Activated CD8-positive, alpha-beta memory T cell treated with anti-CD3 and anti-CD28 coated beads, Interleukin-2, amount 50 U/mL, for 24 hours (primary cell): ENCODE data around the gene TCL1A.
"Not testable (repeated sequence)": the region's sequence is repeated elsewhere in the genome, so short reads cannot be mapped to it uniquely, and the experiment has no call there.

Experiments
- DNase-seq: peaks from one replicate; pipeline ENCODE4 v3.0.0-alpha.2; 2020; ENCODE audit errors: extremely low read depth

The TCL1A gene

GRCh38 chr14:95677179-95677835 is 36.6 kb downstream of the TCL1A start:
- no peak for DNase-seq

- DNase-seq: no peak
Observed at GRCh38 chr14:95675486-95675885, 38.4 kb downstream of the TCL1A start.

GRCh38 chr14:95674613-95675012 is 39.3 kb downstream of the TCL1A start:
- no peak for DNase-seq

GRCh38 chr14:95668235-95668772 is 45.6 kb downstream of the TCL1A start:
- no peak for DNase-seq

- no peak for DNase-seq
Observed at GRCh38 chr14:95667249-95667693, 46.7 kb downstream of the TCL1A start.

DNA sequence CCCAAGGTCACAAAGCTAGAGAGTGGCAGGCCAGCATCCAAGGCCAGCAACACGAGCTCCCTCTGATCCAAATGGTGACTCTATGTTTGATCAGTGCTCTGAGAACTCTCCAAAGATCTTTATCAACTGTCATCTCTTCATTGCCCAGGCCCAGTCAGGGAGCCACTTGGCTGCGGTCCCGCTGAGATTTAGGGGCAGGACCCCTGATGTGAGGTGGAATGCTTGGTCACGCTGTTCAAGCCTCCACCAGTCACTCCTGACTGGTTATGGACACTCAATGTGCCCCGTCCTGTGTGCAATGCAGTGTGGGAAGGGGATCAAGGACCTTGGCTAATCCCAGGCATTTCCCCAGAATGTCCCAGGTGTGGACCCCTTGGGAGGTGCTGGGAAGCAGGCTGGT is 47.5 kb downstream of the TCL1A start:
- no peak for DNase-seq

DNA sequence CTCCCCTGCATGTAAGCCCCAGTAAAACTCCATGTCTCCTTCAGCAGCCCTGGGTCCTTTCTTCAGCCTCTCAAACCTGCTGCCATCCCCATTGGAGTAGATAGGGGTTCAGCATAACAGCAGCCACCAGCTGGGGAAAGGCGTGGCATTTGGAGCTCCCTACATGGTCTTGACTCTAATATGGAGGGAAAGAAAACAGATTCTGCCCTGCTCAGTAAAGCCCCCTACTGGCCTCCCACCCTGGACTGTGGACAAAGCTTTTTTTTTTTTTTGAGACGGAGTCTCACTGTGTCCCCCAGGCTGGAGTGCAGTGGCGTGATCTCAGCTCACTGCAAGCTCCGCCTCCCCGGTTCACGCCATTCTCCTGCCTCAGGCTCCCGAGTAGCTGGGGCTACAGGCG is 48.4 kb downstream of the TCL1A start:
- DNase-seq: not testable (repeated sequence)

- no peak for DNase-seq
Observed at GRCh38 chr14:95664546-95664945, 49.4 kb downstream of the TCL1A start.

GRCh38 chr14:95664066-95664465 is 49.9 kb downstream of the TCL1A start:
- no peak for DNase-seq

DNA sequence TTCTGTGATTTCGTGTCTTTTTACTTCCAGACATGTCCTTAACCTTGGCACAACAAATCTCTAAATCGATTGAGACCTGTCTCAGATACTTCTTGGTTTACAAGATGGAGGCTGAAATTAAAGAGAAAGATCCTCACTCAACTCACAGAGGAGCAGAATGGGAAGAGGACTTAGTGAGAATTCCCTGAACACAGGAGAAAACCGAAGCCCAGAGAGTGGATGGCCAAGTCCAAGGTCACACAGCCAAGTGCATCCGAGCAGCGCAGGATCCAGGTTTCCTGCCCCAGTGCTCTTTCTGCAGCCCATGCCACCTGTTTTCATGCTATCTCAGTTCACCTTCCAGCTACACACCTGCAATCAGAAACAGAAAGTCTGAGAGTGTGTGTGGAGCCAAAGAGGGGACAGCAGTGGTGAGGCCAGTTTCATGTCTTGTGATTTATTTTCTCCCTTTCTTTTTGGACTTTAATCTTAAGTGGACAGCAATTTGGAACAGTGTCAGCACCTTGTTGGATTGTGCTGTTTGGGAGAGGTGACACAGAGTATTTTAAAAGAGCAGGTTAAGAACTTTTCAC is 50.6 kb downstream of the TCL1A start:
- no peak for DNase-seq

DNA sequence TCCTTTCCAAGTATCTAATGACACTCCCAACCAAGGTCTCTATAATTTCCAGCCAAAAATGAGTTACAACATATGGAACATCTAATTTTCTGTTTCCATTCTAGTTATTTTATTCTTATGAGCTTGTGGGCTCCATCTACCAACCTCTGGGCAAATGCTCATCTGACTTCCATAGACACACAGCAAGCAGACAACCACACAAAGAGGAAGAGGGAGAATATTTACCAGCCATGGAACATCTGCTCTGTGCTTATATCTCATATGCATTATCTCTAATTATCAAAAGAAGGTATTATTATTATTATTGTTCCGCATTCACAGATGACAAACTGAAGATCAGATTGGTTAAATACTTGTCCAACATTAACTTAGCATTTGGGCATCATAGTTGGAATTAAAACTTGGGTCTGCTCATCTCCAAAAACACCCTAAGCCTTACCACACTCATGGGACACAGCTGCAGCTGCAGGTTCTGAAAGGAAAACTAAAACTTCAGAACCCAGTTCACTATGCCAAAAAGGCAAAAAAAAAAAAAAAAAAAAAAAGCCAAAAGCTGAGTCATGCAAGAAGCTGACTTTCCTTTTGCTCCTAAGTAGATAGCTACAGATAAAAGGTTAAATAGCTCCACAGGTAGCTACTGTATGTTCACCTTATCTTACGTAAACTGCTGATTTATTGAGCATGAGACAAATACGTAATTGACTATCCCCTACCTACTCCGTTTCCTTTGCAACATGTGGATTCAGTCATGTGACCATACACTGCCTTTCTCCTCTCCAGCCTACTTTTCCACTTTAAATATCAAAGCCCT is 51.3 kb downstream of the TCL1A start:
- no peak for DNase-seq

DNA sequence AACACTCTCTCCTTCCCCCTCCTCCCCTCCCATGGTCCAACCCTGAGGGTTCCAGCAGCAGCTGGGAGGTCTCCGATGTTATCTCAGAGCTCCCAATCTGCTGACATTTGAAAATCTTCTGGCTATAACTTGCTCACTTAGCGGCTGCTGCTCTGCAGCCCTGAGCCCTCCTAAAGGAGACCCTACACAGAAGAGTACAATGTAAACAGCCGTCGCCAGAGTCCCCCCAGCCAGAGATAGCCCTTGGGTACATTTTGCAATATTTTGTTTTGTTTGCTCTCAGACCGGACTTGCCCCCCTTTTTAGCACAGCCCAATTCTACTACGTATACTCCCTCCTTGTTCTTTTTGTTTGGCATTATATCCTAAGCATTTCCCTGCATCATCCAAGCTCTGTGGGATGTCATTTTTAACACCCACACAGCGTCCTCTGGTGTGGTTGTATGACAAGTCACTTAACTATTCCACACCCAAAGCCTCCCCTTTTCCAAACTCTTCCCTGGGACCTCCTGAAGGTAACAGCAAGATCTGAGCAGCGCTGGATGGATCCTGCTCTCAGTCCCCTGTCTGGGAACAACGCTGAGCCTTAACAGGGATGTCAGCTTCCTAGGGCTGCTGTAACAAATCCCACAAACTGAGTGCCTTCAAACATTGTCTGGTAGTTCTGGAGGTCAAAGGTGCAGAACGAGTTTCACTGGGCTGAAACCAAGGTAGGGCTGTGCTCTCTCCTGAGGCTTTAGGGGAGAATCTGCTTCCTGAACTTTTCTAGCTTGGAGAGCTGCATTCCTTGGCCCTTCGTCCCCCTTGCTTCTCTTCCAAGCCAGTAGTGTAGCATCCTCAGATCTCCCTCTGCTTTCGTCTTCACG is 53.0 kb downstream of the TCL1A start:
- no peak for DNase-seq

GRCh38 chr14:95659990-95660385 is 53.9 kb downstream of the TCL1A start:
- no peak for DNase-seq
